ENCODE measurements around the gene PARP3. TPM values are rescaled to one million over a fixed set of nuclear protein-coding genes. Genes with fewer than 3 reads are reported as not detected.

The PARP3 gene
- total and polyA plus RNA-seq, 9 of the 15 experiments (the other 6 are each of a cell fraction or from before 2014, with no cell fraction given): 0.46 to 6.6 (median 4.5) TPM

DNA sequence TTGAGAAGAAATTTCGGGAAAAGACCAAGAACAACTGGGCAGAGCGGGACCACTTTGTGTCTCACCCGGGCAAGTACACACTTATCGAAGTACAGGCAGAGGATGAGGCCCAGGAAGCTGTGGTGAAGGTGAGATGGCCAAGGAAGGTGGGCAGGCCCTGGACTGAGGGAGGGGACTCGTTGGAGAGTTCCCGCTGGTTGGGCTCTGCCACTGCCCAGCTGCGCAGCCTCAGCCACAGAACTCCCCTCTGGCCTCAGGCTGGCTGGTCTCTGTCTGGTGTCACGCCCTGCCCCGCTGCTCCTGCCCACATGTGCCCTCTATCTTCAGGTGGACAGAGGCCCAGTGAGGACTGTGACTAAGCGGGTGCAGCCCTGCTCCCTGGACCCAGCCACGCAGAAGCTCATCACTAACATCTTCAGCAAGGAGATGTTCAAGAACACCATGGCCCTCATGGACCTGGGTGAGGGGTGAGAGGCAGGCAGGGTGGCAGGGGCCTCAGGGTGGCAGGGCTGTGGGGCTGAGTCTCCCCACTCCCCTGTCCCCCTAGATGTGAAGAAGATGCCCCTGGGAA, 2.4 kb downstream of the PARP3 start:
- H3K79me2 ChIP-seq (ENCODE audit: control insufficient read depth, insufficient read depth, low read length): peaks cover 22% of the 10 kb centered on the region
- H3K4me3 ChIP-seq: no peak overlapping the region
- intact Hi-C loops (cut with micrococcal nuclease): loop anchor here (5.0 kb wide), 1 partner anchor 198 kb away; no protein-coding TSS in a partner anchor
- no peak overlapping the region for H3K27ac ChIP-seq (ENCODE audit: extremely low read depth, low read depth, low read length)
- no TSS peak for BruUV-seq (replicated peaks)
- no peaks in the 10 kb centered on the region for H4K20me1 ChIP-seq (replicated peaks; ENCODE audit: control insufficient read depth, insufficient read depth, low read length)
- POLR2A ChIA-PET: interaction anchor here (1.0 to 1.1 kb wide), 2 partner anchors 10 to 25 kb away, joined by 3 read pairs; no protein-coding TSS in a partner anchor
- FAIRE-seq (no peak), ATAC-seq (no peak), DNase-seq (ENCODE audit: extremely low read depth in 1 of 4, low spot score in 3 of 4) (no peak)
- CTCF ChIA-PET (ENCODE audit: low intra/inter-chr PET ratio): no interaction called here
- H2AFZ ChIP-seq (ENCODE audit: low read depth, low read length): no peak overlapping the region
- H3K9me1 ChIP-seq (ENCODE audit: control insufficient read depth, insufficient read depth, low read length): no peaks in the 10 kb centered on the region
- 75% methylated on average over 9 of the region's 11 CpGs for WGBS (ENCODE audit: insufficient coverage, low coverage, missing lambda C conversion rate)
- no peaks in the 10 kb centered on the region for H3K9me3 ChIP-seq (replicated peaks; ENCODE audit: control insufficient read depth, insufficient read depth, low read depth, low read length)
- peaks cover 10% of the 10 kb centered on the region; the same call in 1 of the 3 replicates for H3K36me3 ChIP-seq (ENCODE audit: control insufficient read depth, insufficient read depth, low read length)
- in situ Hi-C loops (cut with MboI): no loop called here
- no peak overlapping the region for H3K9ac ChIP-seq (ENCODE audit: insufficient read depth in 1 of 2, low read depth in 2 of 2, low read length in 2 of 2)
- TF ChIP-seq ZKSCAN1 (IDR thresholded peaks at IDR 0.05; ENCODE audit: low read depth, low read length) (no peak), CHD2 (IDR thresholded peaks at IDR 0.05; ENCODE audit: low read depth, low read length) (no peak), OTX1 (CRISPR knock-in tag; IDR thresholded peaks at IDR 0.05) (no peak), PTBP1 (IDR thresholded peaks at IDR 0.05; ENCODE audit: low read depth, low read length) (no peak), ADNP (tag; IDR thresholded peaks at IDR 0.05) (no peak), KLF13 (tag; IDR thresholded peaks at IDR 0.05; ENCODE audit: borderline replicate concordance, low read depth) (no peak), KLF10 (CRISPR knock-in tag; IDR thresholded peaks at IDR 0.05) (no peak), ZNF561 (CRISPR knock-in tag; conservative IDR thresholded peaks at IDR 0.05) (no peak), PTRF (tag; IDR thresholded peaks at IDR 0.05) (no peak), LARP7 (IDR thresholded peaks at IDR 0.05) (no peak)
- TF ChIP-seq, protein P1, sequence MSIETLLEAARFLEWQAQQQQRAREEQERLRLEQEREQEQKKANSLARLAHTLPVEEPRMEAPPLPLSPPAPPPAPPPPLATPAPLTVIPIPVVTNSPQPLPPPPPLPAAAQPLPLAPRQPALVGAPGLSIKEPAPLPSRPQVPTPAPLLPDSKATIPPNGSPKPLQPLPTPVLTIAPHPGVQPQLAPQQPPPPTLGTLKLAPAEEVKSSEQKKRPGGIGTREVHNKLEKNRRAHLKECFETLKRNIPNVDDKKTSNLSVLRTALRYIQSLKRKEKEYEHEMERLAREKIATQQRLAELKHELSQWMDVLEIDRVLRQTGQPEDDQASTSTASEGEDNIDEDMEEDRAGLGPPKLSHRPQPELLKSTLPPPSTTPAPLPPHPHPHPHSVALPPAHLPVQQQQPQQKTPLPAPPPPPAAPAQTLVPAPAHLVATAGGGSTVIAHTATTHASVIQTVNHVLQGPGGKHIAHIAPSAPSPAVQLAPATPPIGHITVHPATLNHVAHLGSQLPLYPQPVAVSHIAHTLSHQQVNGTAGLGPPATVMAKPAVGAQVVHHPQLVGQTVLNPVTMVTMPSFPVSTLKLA (conservative IDR thresholded peaks at IDR 0.05): no peak
- H3K4me2 ChIP-seq (ENCODE audit: insufficient read depth, low read length): no peak overlapping the region
- H3K4me1 ChIP-seq (replicated peaks in 1 of 2; ENCODE audit: control insufficient read depth in 2 of 2, insufficient read depth in 2 of 2, low read length in 2 of 2): peaks cover 15 to 28% of the 10 kb centered on the region in 2 experiments; a peak in 4 of 5 replicates
- H3K27me3 ChIP-seq (ENCODE audit: control insufficient read depth in 2 of 2, insufficient read depth in 2 of 2, low read length in 2 of 2): no peaks in the 10 kb centered on the region
